Endodermal cell (in vitro differentiated cells): Measurements from ENCODE around the gene TSHZ3. TPM values are rescaled to one million over a fixed set of nuclear protein-coding genes. Genes with fewer than 3 reads are reported as not detected.

Source experiments
- DNase-seq: peaks from one replicate; pipeline ENCODE4 v3.0.0-alpha.2; 2017
- H3K27ac ChIP-seq: 2 replicates; pipeline ENCODE4 v1.5.1; 2013; ENCODE audit warnings: mild to moderate bottlenecking, low read depth, low read length, moderate library complexity
- H3K27me3 ChIP-seq: 2 replicates; pipeline ENCODE4 v1.6.1; 2013; ENCODE audit warnings: mild to moderate bottlenecking, low read length, moderate library complexity; ENCODE audit not compliant: insufficient read depth, control insufficient read depth, poor library complexity, severe bottlenecking
- H3K36me3 ChIP-seq: 2 replicates; pipeline ENCODE4 v1.7.0; 2013; ENCODE audit warnings: mild to moderate bottlenecking, low read length, moderate library complexity; ENCODE audit not compliant: control insufficient read depth, insufficient read depth
- H3K4me1 ChIP-seq: one replicate; pipeline ENCODE4 v1.7.0; 2013; ENCODE audit warnings: low read length; ENCODE audit not compliant: control insufficient read depth, insufficient read depth
- H3K4me3 ChIP-seq: 2 replicates; pipeline ENCODE4 v1.5.1; 2013; ENCODE audit warnings: mild to moderate bottlenecking, low read length, moderate library complexity
- H3K9ac ChIP-seq: 2 replicates; pipeline ENCODE4 v1.6.1; 2013; ENCODE audit warnings: mild to moderate bottlenecking, low read length, moderate library complexity; ENCODE audit not compliant: poor library complexity, severe bottlenecking; ENCODE audit errors: extremely low read depth
- H3K9me3 ChIP-seq: 2 replicates; pipeline ENCODE4 v1.6.1; 2013; ENCODE audit warnings: mild to moderate bottlenecking, low read length, moderate library complexity; ENCODE audit not compliant: control insufficient read depth
- H3K27ac Mint-ChIP-seq: 2 replicates; pipeline ENCODE4 v1.8.0; 2020; ENCODE audit warnings: mixed read lengths
- H3K27me3 Mint-ChIP-seq: 2 replicates; pipeline ENCODE4 v1.8.0; 2021; ENCODE audit warnings: mild to moderate bottlenecking, mixed read lengths; ENCODE audit not compliant: insufficient read depth
- H3K36me3 Mint-ChIP-seq: 2 replicates; pipeline ENCODE4 v1.8.0; 2020; ENCODE audit warnings: low read depth, mixed read lengths
- H3K4me1 Mint-ChIP-seq: 2 replicates; pipeline ENCODE4 v1.8.0; 2020; ENCODE audit warnings: mixed read lengths
- H3K4me3 Mint-ChIP-seq: 2 replicates; pipeline ENCODE4 v1.8.0; 2020; ENCODE audit warnings: mild to moderate bottlenecking, moderate library complexity, mixed read lengths
- H3K9me3 Mint-ChIP-seq: 2 replicates; pipeline ENCODE4 v1.8.0; 2020; ENCODE audit warnings: mild to moderate bottlenecking, mixed read lengths
- CTCF ChIP-seq: fragments of 200-600 bp; sonication (generic); conservative IDR thresholded peaks from 2 replicates; pipeline ENCODE4 v1.5.0; 2021; ENCODE audit warnings: antibody characterized with exemption, mild to moderate bottlenecking
- WGBS, 2 experiments: methylation state at CpG; one replicate each; pipeline versions ENCODE4 v1.1.5 to v1.1.7; 2013; ENCODE audit warnings: missing lambda C conversion rate in 2 of 2, mixed read lengths in 1 of 2; ENCODE audit not compliant: insufficient coverage in 1 of 2, insufficient read length in 1 of 2; 5-methylcytosine and 5-hydroxymethylcytosine counted together
- total RNA-seq, 2 donors: library from RNA; stranded (reverse); fragmentation: NEBNext Ultra II Directional in 1 of 2; extraction: Animal tissue kit (Norgen Biotek cat#: 25700) in 1 of 2; gene quantifications; 2 replicates in 1 of 2; 3 replicates in 1 of 2; pipeline ENCODE4 v1.2.1, GENCODE V29; 2021

The TSHZ3 gene
- total RNA-seq, 2 donors from 2014 or later, result 0.84 to 2.1 TPM

- Histone ChIP-seq H3K27me3 (no peaks in the 10 kb centered on the region), H3K4me3 (no peak overlapping the region), H3K4me1 (peaks cover 4% of the 10 kb centered on the region), H3K9me3 (no peaks in the 10 kb centered on the region), H3K27ac (no peak overlapping the region), H3K9ac (no peak overlapping the region), H3K36me3 (no peaks in the 10 kb centered on the region)
- TF ChIP-seq CTCF, result no peak
- no peaks in the 10 kb centered on the region for H3K36me3 Mint-ChIP-seq
- peaks cover 4% of the 10 kb centered on the region for H3K27me3 Mint-ChIP-seq
- H3K4me3 Mint-ChIP-seq, result no peak overlapping the region
- no peaks in the 10 kb centered on the region for H3K9me3 Mint-ChIP-seq
- DNase-seq, result no peak
- peaks cover 27% of the 10 kb centered on the region for H3K4me1 Mint-ChIP-seq
- no peak overlapping the region for H3K27ac Mint-ChIP-seq
- 93 to 100% methylated on average over 4 to 8 of the region's 8 CpGs for WGBS, 2 experiments
Measured at GRCh38 chr19:31256593-31256960, 92.7 kb downstream of the TSHZ3 start.

DNA sequence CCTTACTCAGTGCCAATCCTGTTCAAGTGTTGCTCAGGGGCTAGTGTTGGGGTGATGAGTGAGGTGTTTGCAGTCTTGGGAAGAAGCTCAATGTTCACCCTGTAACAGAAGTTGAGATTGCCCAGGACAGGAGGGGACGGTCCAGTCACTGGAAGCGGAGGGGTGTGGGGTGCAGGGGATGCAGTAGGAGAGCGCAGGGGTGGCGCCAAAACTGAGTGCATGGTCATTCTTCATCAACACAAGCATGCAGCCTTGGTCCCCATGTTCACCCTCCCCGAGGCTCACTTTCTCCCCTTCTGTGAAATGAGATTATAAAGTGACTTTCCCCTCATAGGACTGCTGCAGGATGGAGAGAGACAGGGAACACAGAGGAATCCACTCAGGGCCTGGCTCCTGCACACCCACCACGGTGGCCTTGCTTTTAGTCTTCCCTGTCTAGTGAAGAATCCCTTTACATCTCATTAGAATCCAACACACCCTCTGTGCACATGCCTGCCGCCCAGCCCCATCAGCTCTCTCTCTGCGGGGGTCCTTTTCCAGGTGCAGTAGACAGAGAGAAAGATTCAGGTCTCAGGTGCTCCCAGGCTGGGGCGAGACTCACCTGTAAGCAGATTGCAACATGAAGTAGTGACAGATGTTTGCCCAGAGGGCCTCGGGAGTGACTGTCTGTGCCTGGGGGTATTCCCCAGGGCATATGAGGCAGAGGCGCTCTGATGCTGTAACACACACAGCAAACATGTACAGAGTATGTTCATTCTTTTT is 93.2 kb downstream of the TSHZ3 start:
- no peak for DNase-seq
- H3K36me3 ChIP-seq, result no peaks in the 10 kb centered on the region
- peaks cover 4% of the 10 kb centered on the region for H3K4me1 ChIP-seq
- Mint-ChIP-seq H3K9me3 (no peaks in the 10 kb centered on the region), H3K27me3 (peaks cover 2% of the 10 kb centered on the region), H3K4me3 (no peak overlapping the region), H3K27ac (no peak overlapping the region), H3K4me1 (peaks cover 27% of the 10 kb centered on the region), H3K36me3 (no peaks in the 10 kb centered on the region)
- H3K27me3 ChIP-seq, result no peaks in the 10 kb centered on the region
- H3K27ac ChIP-seq, result no peak overlapping the region
- H3K4me3 ChIP-seq, result no peak overlapping the region
- WGBS, 2 experiments, result 91 to 100% methylated on average over 3 to 11 of the region's 11 CpGs
- no peaks in the 10 kb centered on the region for H3K9me3 ChIP-seq
- no peak overlapping the region for H3K9ac ChIP-seq
- no peak for TF ChIP-seq CTCF

DNA sequence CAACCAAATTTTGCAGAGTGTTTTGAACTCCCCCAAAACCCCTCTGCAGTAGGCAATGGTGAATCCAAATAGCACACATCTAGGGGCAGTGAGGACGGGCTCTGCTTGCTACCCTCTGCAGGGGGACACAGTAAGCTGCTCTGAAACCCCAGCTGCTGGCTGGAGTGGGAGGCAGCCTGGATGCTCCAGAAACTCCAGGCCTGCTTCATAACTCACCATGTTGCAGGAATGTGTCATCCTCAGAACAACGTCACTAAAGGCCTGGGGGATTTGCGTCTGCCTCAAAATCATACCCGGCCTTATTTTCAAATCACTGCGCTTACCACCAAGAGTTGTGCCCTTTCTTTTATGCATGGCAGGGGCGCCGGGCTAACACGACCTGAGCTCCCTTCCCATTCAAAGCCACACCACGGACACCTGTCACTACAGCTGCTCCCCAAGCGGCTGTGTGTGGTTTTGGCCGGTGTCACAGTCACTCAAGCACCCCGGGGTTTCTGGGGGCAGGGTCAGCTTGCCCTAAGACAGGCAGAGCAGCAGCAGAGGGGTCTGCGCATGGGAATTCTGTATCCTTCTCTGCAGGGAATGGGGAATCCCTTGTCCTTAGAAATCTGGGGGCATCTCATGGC is 93.9 kb downstream of the TSHZ3 start:
- Histone ChIP-seq H3K9ac (no peak overlapping the region), H3K27me3 (no peaks in the 10 kb centered on the region), H3K36me3 (no peaks in the 10 kb centered on the region), H3K27ac (no peak overlapping the region), H3K9me3 (no peaks in the 10 kb centered on the region), H3K4me1 (peaks cover 4% of the 10 kb centered on the region), H3K4me3 (no peak overlapping the region)
- WGBS, 2 experiments, result 80 to 89% methylated on average over 11 to 13 of the region's 13 CpGs
- peaks cover 2% of the 10 kb centered on the region for H3K27me3 Mint-ChIP-seq
- no peak for TF ChIP-seq CTCF
- H3K36me3 Mint-ChIP-seq, result no peaks in the 10 kb centered on the region
- no peak overlapping the region for H3K4me3 Mint-ChIP-seq
- H3K4me1 Mint-ChIP-seq, result peaks cover 27% of the 10 kb centered on the region
- no peak for DNase-seq
- H3K9me3 Mint-ChIP-seq, result no peaks in the 10 kb centered on the region
- H3K27ac Mint-ChIP-seq, result no peak overlapping the region
